IPS-18c (cell line): ENCODE data around the gene ENPP6.

Experiments
- H3K4me3 ChIP-seq: 2 replicates; pipeline ENCODE4 v1.7.0; 2013; ENCODE audit warnings: low read depth, mild to moderate bottlenecking, low read length, moderate library complexity; ENCODE audit not compliant: insufficient read depth
- H3K9me3 ChIP-seq: one replicate; pipeline ENCODE4 v1.6.1; 2013; ENCODE audit warnings: mild to moderate bottlenecking, low read length, moderate library complexity; ENCODE audit not compliant: control insufficient read depth, insufficient read depth

Gene ENPP6

DNA sequence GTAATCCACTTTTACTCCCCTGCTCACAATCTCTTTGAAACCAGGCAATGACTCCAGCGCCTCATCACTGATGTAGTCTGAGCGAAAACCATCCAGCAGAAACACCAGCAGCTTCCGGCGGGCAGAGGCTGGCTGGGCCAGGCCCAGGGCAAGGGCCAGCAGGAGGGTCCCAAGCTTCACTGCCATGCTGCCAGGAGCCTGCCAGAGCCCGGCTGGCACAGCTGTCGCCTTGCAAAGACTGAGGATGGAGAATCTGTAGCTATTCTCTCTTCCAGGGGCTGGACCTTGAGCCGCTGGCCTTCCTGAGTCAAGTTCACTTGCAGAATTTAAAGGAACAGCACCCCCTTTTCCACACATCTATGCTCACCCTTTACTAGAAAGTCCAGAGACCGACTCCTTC is at the start of gene ENPP6:
ENPP6 (minus strand) TSS at position 240 of the 400 bp plus-strand sequence; CDS start at position 186, 54 bp downstream.
- H3K4me3 ChIP-seq: no peak within 1 kb of the TSS

DNA sequence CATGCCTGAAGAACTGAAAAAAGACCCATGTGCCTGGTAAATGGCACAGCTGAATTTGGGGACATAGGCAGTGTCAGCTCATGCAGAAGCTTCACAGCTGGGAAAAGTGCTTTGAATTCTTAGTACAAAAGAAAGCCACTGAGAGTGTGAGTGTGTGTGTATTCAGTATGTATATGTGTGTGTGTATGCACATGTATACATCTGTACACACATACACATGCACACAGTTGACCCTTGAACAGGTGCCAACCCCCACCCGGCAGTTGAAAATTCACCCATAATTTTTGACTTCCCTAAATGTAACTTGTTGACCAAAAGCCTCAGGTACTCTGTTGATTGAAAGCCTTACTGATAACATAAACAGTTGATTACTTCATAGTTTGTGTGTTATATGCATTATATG is 49.5 kb upstream of the ENPP6 start:
- H3K9me3 ChIP-seq: no peaks in the 10 kb centered on the region
- H3K4me3 ChIP-seq: no peak overlapping the region

More for the DNA sequence above, at the start of gene ENPP6:
- no peaks in the 10 kb centered on the region for H3K9me3 ChIP-seq

DNA sequence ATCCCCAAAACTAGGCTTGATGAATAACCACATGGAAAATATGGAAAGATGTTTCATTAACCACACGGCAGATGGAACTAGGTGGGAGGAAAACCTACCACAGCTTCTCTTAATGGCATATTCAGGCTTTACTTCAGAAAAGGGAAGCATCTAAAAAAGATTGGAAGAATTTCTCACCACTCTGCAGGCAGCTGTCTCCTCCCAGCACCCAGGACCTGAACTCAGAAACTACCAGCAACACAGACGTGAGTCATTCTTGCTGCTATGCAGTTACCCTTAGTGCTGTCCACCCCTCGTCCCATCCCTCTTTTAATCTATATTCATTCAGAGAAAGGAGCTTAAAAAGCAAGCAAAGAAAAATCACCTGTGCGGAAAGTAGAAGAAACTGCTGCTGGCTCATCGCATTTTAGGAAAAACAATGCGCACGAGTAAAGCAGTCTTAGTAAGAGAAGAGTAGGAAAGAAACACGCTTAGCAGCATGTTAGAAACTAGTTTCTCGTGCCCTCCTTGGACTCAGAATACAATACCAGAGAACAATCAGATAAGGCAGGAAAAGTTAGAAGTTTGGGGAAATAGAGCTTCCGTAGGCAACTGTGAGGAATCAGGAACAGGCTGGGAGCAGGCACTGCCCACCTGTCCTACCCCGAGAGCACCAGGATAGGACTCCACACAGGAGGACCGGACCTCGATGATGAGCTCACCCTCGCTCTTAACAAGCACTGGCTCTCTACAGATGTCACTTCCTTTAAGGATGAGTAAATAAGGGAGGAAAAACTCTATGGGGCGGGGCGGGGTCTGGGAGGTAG is 48.1 kb upstream of the ENPP6 start:
- H3K4me3 ChIP-seq: no peak overlapping the region
- no peaks in the 10 kb centered on the region for H3K9me3 ChIP-seq

DNA sequence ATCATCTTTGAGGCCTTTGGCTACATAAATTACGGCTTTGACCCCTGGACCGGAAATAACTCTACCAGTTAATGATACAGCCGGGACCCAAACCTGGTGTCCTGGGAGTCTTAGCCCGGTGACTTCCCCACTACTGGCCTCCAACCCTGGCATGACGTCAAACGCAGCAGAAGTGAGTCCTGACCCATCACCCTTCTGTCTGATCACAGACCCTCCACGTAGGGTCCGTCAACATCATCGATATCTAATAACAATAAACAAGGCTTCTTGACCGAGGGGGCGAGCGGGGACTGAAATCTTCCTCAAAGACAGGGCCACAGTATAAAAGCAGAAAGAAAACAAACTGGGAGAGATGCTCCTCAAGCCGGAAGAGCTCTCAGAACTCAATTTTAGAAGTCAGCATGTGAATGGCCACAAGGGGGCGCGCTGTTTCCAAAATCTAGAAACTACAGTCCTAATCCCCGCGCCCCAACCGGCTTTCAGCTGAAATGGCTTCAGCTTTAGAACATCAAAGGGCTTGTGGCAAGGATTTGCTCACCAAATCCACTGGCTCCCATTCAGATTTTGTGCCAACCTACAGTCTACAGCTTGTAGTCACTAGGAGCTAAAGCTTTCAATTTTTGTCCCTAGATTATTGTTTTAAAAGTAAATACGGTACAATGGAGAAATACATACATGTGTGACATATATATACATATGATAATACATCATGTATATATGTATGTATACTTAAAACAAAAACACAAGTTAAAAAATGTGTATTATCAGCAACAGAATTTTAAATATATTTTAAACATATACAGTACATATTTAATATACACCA is 46.4 kb upstream of the ENPP6 start:
- H3K4me3 ChIP-seq: no peak overlapping the region
- no peaks in the 10 kb centered on the region for H3K9me3 ChIP-seq

- H3K4me3 ChIP-seq: no peak overlapping the region
Measured at GRCh38 chr4:184263461-184263860, 45.8 kb upstream of the ENPP6 start.

DNA sequence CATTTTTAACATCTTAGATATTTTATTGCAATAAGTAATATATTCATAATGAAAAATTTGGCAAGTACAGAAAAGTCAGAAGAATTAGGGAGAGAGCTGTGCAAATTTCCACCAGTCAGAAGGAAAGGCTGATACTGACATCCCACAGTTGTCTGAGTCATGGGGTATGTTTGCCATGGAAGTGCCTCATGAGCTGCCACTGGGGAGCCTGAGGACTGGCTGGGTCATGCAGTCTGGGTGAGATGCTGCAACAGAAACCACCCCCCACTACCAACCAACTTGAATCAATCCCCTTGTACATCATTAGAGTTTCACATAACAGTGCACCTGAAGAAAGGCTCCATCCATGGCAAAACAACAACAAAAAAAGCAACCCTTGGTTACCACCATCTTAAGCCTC is 45.2 kb upstream of the ENPP6 start:
- Histone ChIP-seq H3K9me3 (no peaks in the 10 kb centered on the region), H3K4me3 (no peak overlapping the region)

More at GRCh38 chr4:184263461-184263860, 45.8 kb upstream of the ENPP6 start:
- no peaks in the 10 kb centered on the region for H3K9me3 ChIP-seq

- H3K9me3 ChIP-seq: no peaks in the 10 kb centered on the region
- no peak overlapping the region for H3K4me3 ChIP-seq
Measured at GRCh38 chr4:184261246-184261645, 43.6 kb upstream of the ENPP6 start.

GRCh38 chr4:184259866-184260265 is 42.2 kb upstream of the ENPP6 start:
- no peaks in the 10 kb centered on the region for H3K9me3 ChIP-seq
- H3K4me3 ChIP-seq: no peak overlapping the region

GRCh38 chr4:184259081-184259480 is 41.4 kb upstream of the ENPP6 start:
- no peaks in the 10 kb centered on the region for H3K9me3 ChIP-seq
- H3K4me3 ChIP-seq: no peak overlapping the region

DNA sequence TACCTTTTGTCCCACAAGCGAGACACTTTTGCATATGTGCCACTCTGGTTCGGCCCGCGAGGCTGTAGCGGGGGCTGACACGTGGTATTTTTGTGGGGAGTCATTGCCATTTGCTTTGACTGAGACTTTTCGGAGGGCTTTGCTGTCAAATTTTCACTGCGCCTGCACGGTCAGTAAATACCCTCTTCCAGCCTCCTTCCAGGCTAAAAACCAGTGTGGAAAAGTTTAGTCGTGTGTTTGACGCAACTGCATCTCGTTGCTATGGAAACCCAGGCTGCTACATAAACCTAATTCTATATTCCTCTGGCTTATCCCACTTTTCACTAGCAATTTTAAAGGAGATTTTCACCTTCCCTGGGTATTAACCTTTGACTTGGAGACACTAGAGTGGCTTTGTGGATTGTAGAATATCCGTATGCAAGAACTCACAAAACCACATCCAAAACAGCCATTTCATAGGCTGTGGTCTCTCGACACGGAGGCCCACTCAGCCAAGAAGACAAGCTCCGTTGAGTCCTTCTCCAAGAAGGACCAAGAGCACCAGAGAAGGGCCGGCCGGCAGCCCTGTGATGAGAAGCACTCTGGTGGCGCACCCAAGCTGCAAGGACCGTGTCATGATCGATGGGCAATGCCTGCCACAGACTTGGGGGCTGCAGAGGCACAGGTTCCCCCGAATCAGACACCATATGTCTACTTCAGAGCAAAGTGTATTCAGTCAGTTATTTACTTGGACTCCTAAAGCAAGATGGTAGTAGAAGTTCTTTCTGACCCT is 38.4 kb upstream of the ENPP6 start:
- Histone ChIP-seq H3K4me3 (no peak overlapping the region), H3K9me3 (peaks cover 5% of the 10 kb centered on the region)

DNA sequence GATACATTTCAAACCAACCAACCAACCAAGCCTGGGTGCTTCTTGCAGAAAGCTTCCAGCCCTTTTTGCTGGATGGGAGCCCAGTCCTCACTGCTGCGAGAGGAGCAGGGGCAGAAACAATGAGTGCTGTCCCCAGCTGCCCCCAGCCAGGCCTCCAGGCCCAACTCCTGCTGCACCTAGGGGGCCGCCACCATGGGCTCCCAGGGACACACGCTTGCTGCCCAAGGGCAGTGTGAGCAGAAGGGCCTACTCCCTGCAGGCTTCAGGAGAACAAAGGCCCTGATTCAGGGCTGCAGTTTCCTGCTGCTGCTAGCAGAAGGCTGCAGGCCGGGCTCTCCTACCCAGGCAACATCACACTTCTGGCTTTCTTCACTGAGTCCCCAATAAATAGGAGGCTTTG is 37.7 kb upstream of the ENPP6 start:
- Histone ChIP-seq H3K4me3 (no peak overlapping the region), H3K9me3 (peaks cover 5% of the 10 kb centered on the region)

DNA sequence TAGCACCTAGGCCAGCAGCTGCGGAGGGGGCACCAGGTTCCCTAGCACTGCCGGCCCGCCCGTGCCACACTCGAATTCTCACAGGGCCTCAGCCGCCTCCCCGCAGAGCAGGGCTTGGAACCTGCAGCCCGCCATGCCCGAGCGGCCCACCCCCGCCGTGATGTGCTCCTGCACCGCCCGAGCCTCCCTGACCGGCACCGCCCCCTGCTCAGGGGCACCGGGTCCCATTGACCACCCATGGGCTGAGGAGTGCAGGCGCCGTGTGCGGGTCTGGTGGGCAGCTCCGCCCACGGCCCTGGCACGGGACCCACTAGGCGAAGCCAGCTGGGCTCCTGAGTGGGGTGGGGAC is 35.4 kb upstream of the ENPP6 start:
- H3K4me3 ChIP-seq: no peak overlapping the region
- peaks cover 5% of the 10 kb centered on the region for H3K9me3 ChIP-seq

GRCh38 chr4:184252136-184253071 is 34.7 kb upstream of the ENPP6 start:
- H3K9me3 ChIP-seq: peaks cover 5% of the 10 kb centered on the region
- H3K4me3 ChIP-seq: no peak overlapping the region

DNA sequence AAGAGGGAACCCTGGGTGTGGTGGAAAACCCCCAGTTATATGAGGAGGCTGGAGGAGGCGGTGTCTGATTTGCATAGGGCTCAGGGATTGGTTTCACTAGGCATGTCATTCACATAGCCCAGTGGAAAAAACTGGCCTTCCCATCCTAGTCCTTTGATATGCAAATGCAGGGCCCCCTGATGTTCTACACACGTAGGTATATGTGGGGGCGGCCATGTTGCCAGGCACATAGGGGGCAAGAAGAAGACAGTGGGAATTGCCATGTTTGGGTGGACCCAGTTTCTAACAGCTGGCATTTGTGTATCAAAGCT is 34.0 kb upstream of the ENPP6 start:
- no peak overlapping the region for H3K4me3 ChIP-seq
- H3K9me3 ChIP-seq: peaks cover 5% of the 10 kb centered on the region

GRCh38 chr4:184250795-184251669 is 33.4 kb upstream of the ENPP6 start:
- Histone ChIP-seq H3K4me3 (no peak overlapping the region), H3K9me3 (peaks cover 5% of the 10 kb centered on the region)

DNA sequence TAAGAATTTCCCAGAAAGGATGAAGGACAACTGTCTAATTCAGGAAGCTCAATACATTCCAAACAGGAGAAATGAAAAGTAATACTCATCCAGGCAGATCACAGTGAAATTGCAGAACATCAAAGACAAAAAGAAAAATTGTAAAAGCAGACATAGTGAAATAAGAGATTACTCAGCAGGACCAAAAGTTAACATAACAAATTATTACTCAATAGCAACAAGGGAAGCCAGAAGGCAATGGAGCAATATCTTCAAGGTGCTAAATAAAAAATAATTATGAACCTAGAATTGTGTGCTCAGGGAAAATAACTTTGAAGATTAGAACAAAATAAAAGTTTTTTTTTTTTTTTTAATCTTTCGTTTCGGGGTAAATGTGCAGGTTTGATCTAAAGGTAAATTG is 30.5 kb upstream of the ENPP6 start:
- Histone ChIP-seq H3K9me3 (peaks cover 4% of the 10 kb centered on the region), H3K4me3 (no peak overlapping the region)
